Endothelial cell of umbilical vein (primary cell): Measurements from ENCODE around the gene GTF3C5. TPM values are rescaled to one million over a fixed set of nuclear protein-coding genes. Genes with fewer than 3 reads are reported as not detected.
"Not testable (repeated sequence)": the region's sequence is repeated elsewhere in the genome, so short reads cannot be mapped to it uniquely, and the experiment has no call there.

Experiments used
- BruUV-seq: library from RNA; stranded (reverse); fragments of 400-500 nt; replicated peaks from 2 replicates; lab custom pipeline; 2021; lab: Mats Ljungman, UMichigan
- CTCF ChIA-PET: fragments of 300-600, 350-600 bp; sonication (Branson Sonifier 250); formaldehyde crosslinking; loops from one replicate; lab custom pipeline; 2021; ENCODE audit warnings: antibody characterized with exemption, inconsistent platforms; lab: Charles Lee
- POLR2A ChIA-PET: fragments of 300-600, 350-600 bp; sonication (Branson Sonifier 250); formaldehyde crosslinking; loops from one replicate; lab custom pipeline; 2021; ENCODE audit warnings: antibody characterized with exemption, inconsistent platforms; lab: Charles Lee
- DNase-seq: peaks from one replicate; pipeline ENCODE4 v3.0.0-alpha.2; 2011; ENCODE audit warnings: low read depth, low spot score
- FAIRE-seq: peaks from 2 replicates; lab custom pipeline; 2011; peaks lifted over from hg19 to GRCh38; lab: Jason Lieb, UNC
- H2AFZ ChIP-seq: 2 replicates; pipeline ENCODE4 v1.6.0; 2012; ENCODE audit warnings: low read depth, low read length, control low read depth, inconsistent platforms
- H3K27ac ChIP-seq: 2 replicates; pipeline ENCODE4 v1.5.1; 2011; ENCODE audit warnings: low read depth, mild to moderate bottlenecking, control low read depth, low read length, moderate library complexity; ENCODE audit not compliant: insufficient read depth
- H3K27me3 ChIP-seq, 2 experiments: 2 replicates each; pipeline versions ENCODE4 v1.6.0 to v1.6.1; 2011; ENCODE audit warnings: low read length in 2 of 2, mixed read lengths in 1 of 2; ENCODE audit not compliant: control insufficient read depth in 2 of 2, insufficient read depth in 2 of 2
- H3K36me3 ChIP-seq, 2 experiments: 2 replicates in 1 of 2; 3 replicates in 1 of 2; pipeline ENCODE4 v1.5.1; 2011; ENCODE audit warnings: low read length in 2 of 2, mild to moderate bottlenecking in 1 of 2, moderate library complexity in 1 of 2; ENCODE audit not compliant: control insufficient read depth in 2 of 2, insufficient read depth in 2 of 2; ENCODE audit errors: extremely low read depth in 1 of 2
- H3K4me1 ChIP-seq: 3 replicates; pipeline ENCODE4 v1.5.1; 2011; ENCODE audit warnings: mild to moderate bottlenecking, low read length; ENCODE audit not compliant: control insufficient read depth, insufficient read depth; ENCODE audit errors: extremely low read depth
- H3K4me2 ChIP-seq: 2 replicates; pipeline ENCODE4 v1.6.1; 2011; ENCODE audit warnings: low read length, control low read depth, mixed read lengths; ENCODE audit not compliant: insufficient read depth
- H3K4me3 ChIP-seq, 3 experiments: fragments of 200-600 bp in 1 of 3; sonication (generic), shearing (Covaris generic) in 1 of 3; replicated peaks in 1 of 3; 2 replicates each; pipeline ENCODE4 v1.5.1; 2011 to 2016; ENCODE audit warnings: control low read depth in 3 of 3, low read length in 3 of 3, mild to moderate bottlenecking in 2 of 3, inconsistent platforms in 1 of 3, low read depth in 1 of 3, moderate library complexity in 1 of 3; ENCODE audit not compliant: insufficient read depth in 1 of 3
- H3K79me2 ChIP-seq: 2 replicates; pipeline ENCODE4 v1.6.0; 2012; ENCODE audit warnings: low read length, inconsistent platforms; ENCODE audit not compliant: control insufficient read depth, insufficient read depth
- H3K9ac ChIP-seq: replicated peaks from 2 replicates; pipeline ENCODE3; 2011; ENCODE audit warnings: low read length, control low read depth; ENCODE audit not compliant: insufficient read depth; ENCODE audit errors: extremely low read depth
- H3K9me1 ChIP-seq: replicated peaks from 3 replicates; pipeline ENCODE4 v1.6.0; 2011; ENCODE audit warnings: mild to moderate bottlenecking, low read length; ENCODE audit not compliant: control insufficient read depth, insufficient read depth; ENCODE audit errors: extremely low read depth
- H3K9me3 ChIP-seq: replicated peaks from 2 replicates; pipeline ENCODE4 v1.5.1; 2012; ENCODE audit warnings: low read length, inconsistent platforms; ENCODE audit not compliant: control insufficient read depth, insufficient read depth
- H4K20me1 ChIP-seq: replicated peaks from 2 replicates; pipeline ENCODE3; 2011; ENCODE audit warnings: mild to moderate bottlenecking, low read length; ENCODE audit not compliant: control insufficient read depth, insufficient read depth; ENCODE audit errors: extremely low read depth
- EZH2 ChIP-seq: IDR thresholded peaks from 2 replicates; pipeline ENCODE4 v1.6.1; 2012; ENCODE audit warnings: borderline replicate concordance, low read depth, mild to moderate bottlenecking, moderate library complexity, low read length, inconsistent platforms; ENCODE audit not compliant: severe bottlenecking
- FOS ChIP-seq: IDR thresholded peaks from 2 replicates; pipeline ENCODE4 v1.6.1; 2011; ENCODE audit warnings: mild to moderate bottlenecking, low read length, moderate library complexity, borderline replicate concordance; ENCODE audit not compliant: insufficient read depth
- JUN ChIP-seq: IDR thresholded peaks from 2 replicates; pipeline ENCODE4 v1.6.1; 2011; ENCODE audit warnings: borderline replicate concordance, low read depth; ENCODE audit not compliant: insufficient read length, insufficient read depth
- MYC ChIP-seq: IDR thresholded peaks from one replicate; pipeline ENCODE4 v1.6.1; 2011; ENCODE audit warnings: mild to moderate bottlenecking, low read depth, low read length
- POLR2A ChIP-seq: IDR thresholded peaks from 2 replicates; pipeline ENCODE4 v1.6.1; 2012; ENCODE audit warnings: low read depth, mild to moderate bottlenecking, control low read depth, low read length
- POLR2AphosphoS5 ChIP-seq: IDR thresholded peaks from 2 replicates; pipeline ENCODE4 v1.6.1; 2012; ENCODE audit warnings: low read depth, mild to moderate bottlenecking, control low read depth, low read length, moderate library complexity; ENCODE audit not compliant: insufficient read depth
- dilution Hi-C: fragments of 300-500 bp; cut with MboI; formaldehyde crosslinking; loops from one replicate; pipeline ENCODE4 v1.15.0; 2019; ENCODE audit warnings: low sequenced_read_pairs; ENCODE audit not compliant: extremely low pct_ligation_motif_present
- intact Hi-C: fragments of 100-400 bp; cut with micrococcal nuclease; formaldehyde crosslinking; loops from one replicate; pipeline ENCODE4 v1.10.0; 2022
- polyA plus RNA-seq, 4 experiments: library from polyadenylated mRNA; depleted of rRNA in 3 of 4; stranded (reverse) in 3 of 4; unstranded in 1 of 4; fragments of >200 nt; gene quantifications; 2 replicates each; pipeline versions ENCODE4 v1.2.1 to v1.2.3, GENCODE V29; 2011 to 2012; ENCODE audit warnings: missing spikeins in 1 of 4
- total RNA-seq: library from RNA; stranded (reverse); gene quantifications from 2 replicates; pipeline ENCODE4 v1.2.3, GENCODE V29; 2021
- TF ChIP-seq, protein P1 (sequence below): IDR thresholded peaks from 2 replicates; pipeline ENCODE4 v1.6.1; 2011; ENCODE audit not compliant: insufficient read depth, insufficient read length

GTF3C5 gene
- total and polyA plus RNA-seq, 2 donors (not counting 3 experiments of a cell fraction or from before 2014, with no cell fraction given) = 65.6 to 73.8 TPM

DNA sequence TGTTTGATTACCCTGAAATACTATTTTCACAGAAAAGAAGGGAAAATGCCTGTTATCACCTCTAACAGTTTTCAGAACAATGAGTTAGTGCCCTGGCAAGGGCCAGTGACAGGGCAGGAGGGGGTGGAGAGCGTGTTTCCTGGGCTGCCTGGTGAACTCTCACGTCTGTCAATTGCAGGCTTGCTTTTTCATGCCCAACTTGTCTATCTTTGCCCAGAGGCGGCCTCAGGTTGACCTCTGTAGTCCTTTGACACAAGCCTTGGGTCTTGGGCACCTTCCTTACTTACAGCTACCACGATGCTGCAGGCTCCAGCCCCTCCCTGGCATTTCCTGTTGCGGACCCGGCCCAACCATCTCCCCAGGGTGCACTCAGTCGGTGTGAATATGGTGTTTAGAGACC is 28.8 kb downstream of the GTF3C5 start:
- H3K9me3 ChIP-seq = no peaks in the 10 kb centered on the region
- no peaks in the 10 kb centered on the region for H4K20me1 ChIP-seq
- POLR2A ChIA-PET = no interaction called here
- no TSS peak for BruUV-seq
- H3K9me1 ChIP-seq = no peaks in the 10 kb centered on the region
- dilution Hi-C loops = no loop called here
- no peak overlapping the region for H2AFZ ChIP-seq
- DNase-seq = no peak
- H3K36me3 ChIP-seq = peaks cover 0 to 21% of the 10 kb centered on the region in 2 experiments
- H3K27ac ChIP-seq = no peak overlapping the region
- no peak overlapping the region for H3K9ac ChIP-seq
- intact Hi-C loops = no loop called here
- H3K27me3 ChIP-seq = no peaks in the 10 kb centered on the region
- CTCF ChIA-PET = interaction anchor here (1.6 to 1.9 kb wide), 2 partner anchors 16 to 38 kb away, joined by 4 to 5 read pairs; no protein-coding TSS in a partner anchor
- no peak overlapping the region for H3K4me3 ChIP-seq
- H3K4me2 ChIP-seq = no peak overlapping the region
- TF ChIP-seq EZH2 (no peak), POLR2A (no peak), POLR2AphosphoS5 (no peak), JUN (no peak)
- TF ChIP-seq, protein P1, sequence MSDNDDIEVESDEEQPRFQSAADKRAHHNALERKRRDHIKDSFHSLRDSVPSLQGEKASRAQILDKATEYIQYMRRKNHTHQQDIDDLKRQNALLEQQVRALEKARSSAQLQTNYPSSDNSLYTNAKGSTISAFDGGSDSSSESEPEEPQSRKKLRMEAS = no peak
- no peak for FAIRE-seq
- H3K4me1 ChIP-seq = peaks cover 3% of the 10 kb centered on the region
- no peaks in the 10 kb centered on the region for H3K79me2 ChIP-seq

DNA sequence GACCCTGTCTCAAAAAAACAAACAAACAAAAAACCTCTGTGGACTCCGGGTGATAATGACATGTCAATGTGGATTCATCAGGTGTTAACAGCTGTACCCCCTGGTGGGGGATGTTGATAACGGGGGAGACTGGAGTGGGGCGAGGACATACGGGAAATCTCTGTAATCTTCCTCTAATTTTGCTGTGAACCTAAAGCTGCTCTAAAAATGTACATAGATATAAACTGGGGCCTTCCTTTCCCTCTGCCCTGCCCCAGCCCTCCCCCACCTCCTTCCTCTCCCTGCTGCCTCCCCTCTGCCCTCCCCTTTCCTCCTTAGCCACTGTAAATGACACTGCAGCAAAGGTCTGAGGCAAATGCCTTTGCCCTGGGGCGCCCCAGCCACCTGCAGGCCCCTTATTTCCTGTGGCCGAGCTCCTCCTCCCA is 29.6 kb downstream of the GTF3C5 start:
- no peak for DNase-seq
- no peak for TF ChIP-seq EZH2
- TF ChIP-seq JUN = no peak
- no peak for TF ChIP-seq POLR2A
- no peak for TF ChIP-seq POLR2AphosphoS5
- no peak for TF ChIP-seq FOS
- TF ChIP-seq MYC = no peak
- TF ChIP-seq, protein P1 = no peak
- Histone ChIP-seq H3K27me3 (no peaks in the 10 kb centered on the region), H2AFZ (no peak overlapping the region), H4K20me1 (no peaks in the 10 kb centered on the region), H3K9ac (no peak overlapping the region), H3K27ac (no peak overlapping the region), H3K9me3 (no peaks in the 10 kb centered on the region), H3K4me1 (peaks cover 3% of the 10 kb centered on the region), H3K79me2 (no peaks in the 10 kb centered on the region), H3K36me3 (peaks cover 0 to 14% of the 10 kb centered on the region in 2 experiments), H3K4me3 (no peak overlapping the region), H3K4me2 (no peak overlapping the region), H3K9me1 (no peaks in the 10 kb centered on the region)
- CTCF ChIA-PET = interaction anchor here (0.9 to 1.9 kb wide), 3 partner anchors 15 to 84 kb away, joined by 3 to 5 read pairs (median 4); no protein-coding TSS in a partner anchor
- no TSS peak for BruUV-seq
- POLR2A ChIA-PET = no interaction called here
- FAIRE-seq = no peak
- intact Hi-C loops (no loop called here), dilution Hi-C loops (no loop called here)

DNA sequence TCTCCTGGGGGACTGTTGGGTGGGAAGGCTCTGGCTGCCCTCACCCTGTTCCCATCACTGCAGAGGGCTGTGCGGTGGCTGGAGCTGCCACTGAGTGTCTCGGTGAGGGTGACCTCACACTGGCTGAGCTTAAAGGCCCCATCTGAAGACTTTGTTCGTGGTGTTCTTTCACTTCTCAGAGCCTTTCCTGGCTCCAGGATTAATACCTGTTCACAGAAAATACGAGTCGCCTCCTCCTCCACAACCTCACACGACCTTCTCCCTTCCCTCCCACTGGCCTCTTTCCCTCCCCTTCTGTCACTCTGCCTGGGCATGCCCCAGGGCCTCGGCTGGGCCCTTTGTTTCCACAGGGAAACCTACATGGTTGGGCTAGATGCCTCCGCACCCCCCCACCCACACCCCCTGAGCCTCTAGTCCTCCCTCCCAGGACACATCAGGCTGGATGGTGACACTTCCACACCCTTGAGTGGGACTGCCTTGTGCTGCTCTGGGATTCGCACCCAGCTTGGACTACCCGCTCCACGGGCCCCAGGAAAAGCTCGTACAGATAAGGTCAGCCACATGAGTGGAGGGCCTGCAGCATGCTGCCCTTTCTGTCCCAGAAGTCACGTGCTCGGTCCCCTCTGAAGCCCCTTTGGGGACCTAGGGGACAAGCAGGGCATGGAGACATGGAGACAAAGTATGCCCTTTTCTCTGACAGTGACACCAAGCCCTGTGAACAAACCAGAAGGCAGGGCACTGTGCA is 30.4 kb downstream of the GTF3C5 start:
- DNase-seq, POLR2A ChIA-PET, H3K27ac ChIP-seq, H3K9me1 ChIP-seq, H3K4me1 ChIP-seq, H3K79me2 ChIP-seq, BruUV-seq, intact Hi-C loops, H3K36me3 ChIP-seq, H3K9ac ChIP-seq, H3K27me3 ChIP-seq, H2AFZ ChIP-seq, H3K4me2 ChIP-seq, H3K9me3 ChIP-seq, H4K20me1 ChIP-seq, H3K4me3 ChIP-seq, dilution Hi-C loops: not testable (repeated sequence)
- FAIRE-seq = peak; percentile 76
- CTCF ChIA-PET = interaction anchor here (0.9 to 1.9 kb wide), 2 partner anchors 14 to 83 kb away, joined by 3 to 5 read pairs; no protein-coding TSS in a partner anchor
